Measurements from ENCODE around the gene LZTS2.

LZTS2 gene

DNA sequence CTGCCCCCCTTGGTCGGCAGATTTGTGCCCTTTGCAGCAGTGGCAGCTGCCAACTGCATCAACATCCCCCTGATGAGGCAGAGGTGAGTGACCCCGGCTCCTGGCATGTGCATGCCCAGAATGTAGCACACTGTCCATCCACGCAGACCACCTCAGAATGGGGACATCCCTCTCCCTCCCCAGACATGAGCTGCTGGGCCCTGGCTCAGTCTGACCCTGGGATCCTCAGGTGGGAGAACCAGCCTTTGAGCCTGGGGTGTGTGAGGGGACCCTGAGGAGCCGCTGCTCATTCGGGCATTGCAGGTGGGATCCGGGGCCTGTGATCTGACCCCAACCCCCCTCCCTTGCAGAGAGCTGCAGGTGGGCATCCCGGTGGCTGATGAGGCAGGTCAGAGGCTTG, 37.1 kb downstream of the LZTS2 start:
- no peaks in the 10 kb centered on the region for H3K9me3 ChIP-seq (ENCODE audit: control insufficient read depth, insufficient read depth, low read length)
- H3K4me3 ChIP-seq (ENCODE audit: low read length): no peak overlapping the region
- peaks cover 40% of the 10 kb centered on the region for H3K27me3 ChIP-seq (ENCODE audit: control insufficient read depth, low read length)
- no peaks in the 10 kb centered on the region for H3K9me2 ChIP-seq (replicated peaks; ENCODE audit: control insufficient read depth, low read length)
- no peak for TF ChIP-seq EZH2phosphoT487 (IDR thresholded peaks at IDR 0.05; ENCODE audit: borderline replicate concordance, low read length)
- TF ChIP-seq, protein P1, sequence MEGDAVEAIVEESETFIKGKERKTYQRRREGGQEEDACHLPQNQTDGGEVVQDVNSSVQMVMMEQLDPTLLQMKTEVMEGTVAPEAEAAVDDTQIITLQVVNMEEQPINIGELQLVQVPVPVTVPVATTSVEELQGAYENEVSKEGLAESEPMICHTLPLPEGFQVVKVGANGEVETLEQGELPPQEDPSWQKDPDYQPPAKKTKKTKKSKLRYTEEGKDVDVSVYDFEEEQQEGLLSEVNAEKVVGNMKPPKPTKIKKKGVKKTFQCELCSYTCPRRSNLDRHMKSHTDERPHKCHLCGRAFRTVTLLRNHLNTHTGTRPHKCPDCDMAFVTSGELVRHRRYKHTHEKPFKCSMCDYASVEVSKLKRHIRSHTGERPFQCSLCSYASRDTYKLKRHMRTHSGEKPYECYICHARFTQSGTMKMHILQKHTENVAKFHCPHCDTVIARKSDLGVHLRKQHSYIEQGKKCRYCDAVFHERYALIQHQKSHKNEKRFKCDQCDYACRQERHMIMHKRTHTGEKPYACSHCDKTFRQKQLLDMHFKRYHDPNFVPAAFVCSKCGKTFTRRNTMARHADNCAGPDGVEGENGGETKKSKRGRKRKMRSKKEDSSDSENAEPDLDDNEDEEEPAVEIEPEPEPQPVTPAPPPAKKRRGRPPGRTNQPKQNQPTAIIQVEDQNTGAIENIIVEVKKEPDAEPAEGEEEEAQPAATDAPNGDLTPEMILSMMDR (IDR thresholded peaks at IDR 0.05; ENCODE audit: low read depth, low read length, poor library complexity, severe bottlenecking): no peak
- no peak overlapping the region for H3K27ac ChIP-seq (ENCODE audit: low read depth, low read length)
- H3K4me1 ChIP-seq (ENCODE audit: control insufficient read depth, low read length): peaks cover 13% of the 10 kb centered on the region
- H3F3A ChIP-seq (ENCODE audit: control insufficient read depth, insufficient read depth): no peaks in the 10 kb centered on the region
- no peak overlapping the region for H3K4me2 ChIP-seq (ENCODE audit: low read length)
- H4K20me1 ChIP-seq (ENCODE audit: control insufficient read depth, insufficient read depth, low read depth, low read length): no peaks in the 10 kb centered on the region
- H3K79me2 ChIP-seq (ENCODE audit: control insufficient read depth, low read length): no peaks in the 10 kb centered on the region
- no peaks in the 10 kb centered on the region for H3K36me3 ChIP-seq (ENCODE audit: control insufficient read depth, low read length)

DNA sequence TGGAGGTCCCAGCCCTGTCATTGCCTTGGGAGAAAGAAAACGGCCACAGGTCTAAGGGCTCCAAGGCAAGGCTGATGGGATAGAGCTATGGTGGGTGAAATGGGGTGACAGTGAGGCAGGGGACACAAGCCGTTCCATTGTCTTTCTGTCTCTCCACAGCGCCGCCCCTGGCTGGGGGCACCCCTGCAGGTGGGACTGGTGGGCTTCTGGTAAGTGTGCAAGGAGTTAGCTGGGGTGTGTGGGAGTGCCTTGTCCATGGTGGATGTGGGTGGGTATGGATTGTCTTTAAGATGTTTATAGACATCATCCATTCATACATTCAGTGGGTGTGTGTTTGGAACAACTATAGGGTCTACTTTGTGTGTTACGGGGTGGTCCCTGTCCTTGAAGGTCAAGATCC, 38.9 kb downstream of the LZTS2 start:
- no peaks in the 10 kb centered on the region for H3K9me3 ChIP-seq (ENCODE audit: control insufficient read depth, insufficient read depth, low read length)
- H3K4me2 ChIP-seq (ENCODE audit: low read length): no peak overlapping the region
- TF ChIP-seq, protein P1 (IDR thresholded peaks at IDR 0.05; ENCODE audit: low read depth, low read length, poor library complexity, severe bottlenecking): peak; percentile 49
- no peak for TF ChIP-seq EZH2phosphoT487 (IDR thresholded peaks at IDR 0.05; ENCODE audit: borderline replicate concordance, low read length)
- H3K4me1 ChIP-seq (ENCODE audit: control insufficient read depth, low read length): peaks cover 12% of the 10 kb centered on the region
- no peaks in the 10 kb centered on the region for H3F3A ChIP-seq (ENCODE audit: control insufficient read depth, insufficient read depth)
- no peak overlapping the region for H3K4me3 ChIP-seq (ENCODE audit: low read length)
- H3K9me2 ChIP-seq (replicated peaks; ENCODE audit: control insufficient read depth, low read length): no peaks in the 10 kb centered on the region
- H3K27ac ChIP-seq (ENCODE audit: low read depth, low read length): no peak overlapping the region
- peaks cover 24% of the 10 kb centered on the region; the same call in 1 of the 2 replicates for H3K27me3 ChIP-seq (ENCODE audit: control insufficient read depth, low read length)
- H4K20me1 ChIP-seq (ENCODE audit: control insufficient read depth, insufficient read depth, low read depth, low read length): no peaks in the 10 kb centered on the region
- H3K36me3 ChIP-seq (ENCODE audit: control insufficient read depth, low read length): no peaks in the 10 kb centered on the region
- H3K79me2 ChIP-seq (ENCODE audit: control insufficient read depth, low read length): no peaks in the 10 kb centered on the region

DNA sequence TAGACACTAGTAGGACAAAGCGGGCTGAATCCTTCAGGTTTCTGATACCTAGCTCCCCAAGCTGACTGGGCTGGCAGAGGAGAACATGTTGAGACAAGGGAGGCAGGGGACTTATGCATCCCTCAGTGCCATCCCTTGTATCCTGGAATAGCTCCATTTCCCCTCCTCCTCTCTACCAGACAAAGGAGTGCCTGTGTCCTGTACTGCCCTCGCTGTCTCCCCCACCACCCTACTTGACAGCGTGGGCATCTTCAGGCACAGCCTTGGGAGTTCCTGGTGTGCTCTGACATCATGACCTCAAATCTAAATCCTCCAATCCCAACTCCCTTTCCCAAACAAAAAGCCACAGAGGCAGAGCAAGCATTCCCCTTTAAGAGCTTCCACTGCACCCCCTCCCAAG, 40.5 kb downstream of the LZTS2 start:
- no peaks in the 10 kb centered on the region for H3K79me2 ChIP-seq (ENCODE audit: control insufficient read depth, low read length)
- peaks cover 18% of the 10 kb centered on the region; the same call in 1 of the 2 replicates for H3K27me3 ChIP-seq (ENCODE audit: control insufficient read depth, low read length)
- TF ChIP-seq EZH2phosphoT487 (IDR thresholded peaks at IDR 0.05; ENCODE audit: borderline replicate concordance, low read length): no peak
- TF ChIP-seq, protein P1 (IDR thresholded peaks at IDR 0.05; ENCODE audit: low read depth, low read length, poor library complexity, severe bottlenecking): no peak
- no peaks in the 10 kb centered on the region for H4K20me1 ChIP-seq (ENCODE audit: control insufficient read depth, insufficient read depth, low read depth, low read length)
- H3F3A ChIP-seq (ENCODE audit: control insufficient read depth, insufficient read depth): peaks cover 4% of the 10 kb centered on the region
- peaks cover 15% of the 10 kb centered on the region for H3K4me1 ChIP-seq (ENCODE audit: control insufficient read depth, low read length)
- no peaks in the 10 kb centered on the region for H3K36me3 ChIP-seq (ENCODE audit: control insufficient read depth, low read length)
- no peaks in the 10 kb centered on the region for H3K9me2 ChIP-seq (replicated peaks; ENCODE audit: control insufficient read depth, low read length)
- H3K4me3 ChIP-seq (ENCODE audit: low read length): no peak overlapping the region
- no peaks in the 10 kb centered on the region for H3K9me3 ChIP-seq (ENCODE audit: control insufficient read depth, insufficient read depth, low read length)
- H3K4me2 ChIP-seq (ENCODE audit: low read length): no peak overlapping the region
- H3K27ac ChIP-seq (ENCODE audit: low read depth, low read length): no peak overlapping the region

Measured in DOHH2 (cell line).